GM23248 (cell line): ENCODE results near the gene PDIA5. TPM values are rescaled to one million over a fixed set of nuclear protein-coding genes. Genes with fewer than 3 reads are reported as not detected.

Experiments used
- DNase-seq: peaks from one replicate; pipeline ENCODE4 v3.0.0-alpha.2; 2015
- H2AFZ ChIP-seq: fragments of 200-600 bp; sonication (generic); 2 replicates; pipeline ENCODE4 v1.6.1; 2016; ENCODE audit warnings: antibody characterized with exemption
- H3F3A ChIP-seq: fragments of 200-600 bp; sonication (generic); 2 replicates; pipeline ENCODE4 v1.6.1; 2016; ENCODE audit warnings: mild to moderate bottlenecking, antibody characterized with exemption, mixed run types; ENCODE audit not compliant: insufficient read depth
- H3K27ac ChIP-seq: fragments of 200-600 bp; sonication (generic); 2 replicates; pipeline ENCODE4 v1.5.1; 2016; ENCODE audit warnings: mild to moderate bottlenecking
- H3K27me3 ChIP-seq: fragments of 200-600 bp; sonication (generic); replicated peaks from 2 replicates; pipeline ENCODE4 v1.6.1; 2016; ENCODE audit warnings: mild to moderate bottlenecking; ENCODE audit not compliant: insufficient read depth
- H3K36me3 ChIP-seq: fragments of 200-600 bp; sonication (generic); 2 replicates; pipeline ENCODE4 v1.6.1; 2016; ENCODE audit warnings: low read depth, mild to moderate bottlenecking
- H3K4me1 ChIP-seq: fragments of 200-600 bp; sonication (generic); 2 replicates; pipeline ENCODE4 v1.6.1; 2016; ENCODE audit warnings: mild to moderate bottlenecking; ENCODE audit not compliant: insufficient read depth
- H3K4me2 ChIP-seq: fragments of 200-600 bp; sonication (generic); one replicate; pipeline ENCODE4 v1.6.1; 2016; ENCODE audit warnings: mild to moderate bottlenecking; ENCODE audit not compliant: unreplicated experiment
- H3K4me3 ChIP-seq: fragments of 200-600 bp; sonication (generic); 2 replicates; pipeline ENCODE4 v1.5.1; 2016; ENCODE audit warnings: mild to moderate bottlenecking
- H3K79me2 ChIP-seq: fragments of 200-600 bp; sonication (generic); 2 replicates; pipeline ENCODE4 v1.6.1; 2016; ENCODE audit warnings: mild to moderate bottlenecking; ENCODE audit not compliant: insufficient read depth
- H3K9ac ChIP-seq: fragments of 200-600 bp; sonication (generic); 2 replicates; pipeline ENCODE4 v1.6.1; 2016; ENCODE audit warnings: mild to moderate bottlenecking
- H3K9me2 ChIP-seq: fragments of 200-600 bp; sonication (generic); 2 replicates; pipeline ENCODE4 v1.6.1; 2016; ENCODE audit warnings: mixed run types, mild to moderate bottlenecking, moderate library complexity; ENCODE audit not compliant: insufficient read depth
- H3K9me3 ChIP-seq: fragments of 200-600 bp; sonication (generic); one replicate; pipeline ENCODE4 v1.6.1; 2017; ENCODE audit warnings: low read depth
- H4K20me1 ChIP-seq: fragments of 200-600 bp; sonication (generic); 2 replicates; pipeline ENCODE4 v1.6.0; 2016; ENCODE audit not compliant: insufficient read depth
- EZH2 ChIP-seq: fragments of 200-600 bp; sonication (generic); IDR thresholded peaks from 2 replicates; pipeline ENCODE4 v1.6.1; 2018; ENCODE audit warnings: antibody characterized with exemption, mild to moderate bottlenecking; ENCODE audit not compliant: insufficient read depth, poor library complexity, severe bottlenecking
- EZH2phosphoT487 ChIP-seq: fragments of 200-600 bp; sonication (generic); IDR thresholded peaks from 2 replicates; pipeline ENCODE4 v1.6.1; 2018; ENCODE audit warnings: antibody characterized with exemption, moderate library complexity, mild to moderate bottlenecking, low read depth; ENCODE audit not compliant: insufficient read depth
- WGBS, 2 experiments: methylation state at CpG; one replicate each; pipeline ENCODE4 v1.1.6; 2015 to 2017; ENCODE audit warnings: low lambda C conversion rate in 2 of 2, low coverage in 1 of 2; ENCODE audit errors: missing lambda C conversion rate in 2 of 2; 5-methylcytosine and 5-hydroxymethylcytosine counted together
- in situ Hi-C: fragments of 300-500 bp; cut with MboI; formaldehyde crosslinking; loops from 2 replicates; pipeline ENCODE4 v1.15.0; 2020
- polyA plus RNA-seq: library from polyadenylated mRNA; unstranded; fragments of >200 nt; fragmentation: Nextera tagmentation; extraction: Ambion mirVana; gene quantifications from 2 replicates; pipeline ENCODE4 v1.2.1, GENCODE V29; 2016
- total RNA-seq: library from RNA; depleted of rRNA; stranded (reverse); fragments of >200 nt; shearing (Covaris generic); gene quantifications from 2 replicates; pipeline ENCODE4 v1.2.3, GENCODE V29; 2014

The PDIA5 gene
- total and polyA plus RNA-seq, 2 experiments from 2014 or later: 49.1 to 57.3 TPM

DNA sequence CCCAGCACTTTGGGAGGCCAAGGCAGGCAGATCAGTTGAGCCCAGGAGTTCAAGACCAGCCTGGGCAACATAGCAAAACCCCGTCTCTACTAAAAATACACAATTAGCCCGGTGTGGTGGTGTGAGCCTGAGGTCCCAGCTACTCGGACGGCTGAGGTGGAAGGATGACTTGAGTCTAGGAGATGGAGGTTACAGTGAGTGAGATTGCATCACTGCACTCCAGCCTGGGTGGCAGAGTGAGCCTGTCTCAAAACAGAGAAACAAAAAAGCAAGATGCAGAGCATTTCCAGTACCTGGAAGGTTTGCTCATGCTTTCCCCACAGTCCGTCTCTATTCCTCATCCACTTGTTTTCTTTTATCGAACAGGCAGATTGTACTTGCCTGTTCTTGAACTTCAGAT lies 3.8 kb upstream of the PDIA5 start:
- no peaks in the 10 kb centered on the region for H3K4me1 ChIP-seq
- no peak overlapping the region for H3K27ac ChIP-seq
- no peak for TF ChIP-seq EZH2phosphoT487
- TF ChIP-seq EZH2: no peak
- H2AFZ ChIP-seq: no peak overlapping the region
- H4K20me1 ChIP-seq: no peaks in the 10 kb centered on the region
- 78 to 86% methylated on average over 6 of the region's 6 CpGs for WGBS, 2 experiments
- no peaks in the 10 kb centered on the region for H3K9me2 ChIP-seq
- H3K9ac ChIP-seq: no peak overlapping the region
- no peak for DNase-seq
- H3K4me3 ChIP-seq: no peak overlapping the region
- H3K36me3 ChIP-seq: no peaks in the 10 kb centered on the region
- no peaks in the 10 kb centered on the region for H3K9me3 ChIP-seq
- H3F3A ChIP-seq: no peaks in the 10 kb centered on the region
- peaks cover 9% of the 10 kb centered on the region for H3K79me2 ChIP-seq
- H3K27me3 ChIP-seq: no peaks in the 10 kb centered on the region; the same call in 1 of the 2 replicates
- no peak overlapping the region for H3K4me2 ChIP-seq
- in situ Hi-C loops: no loop called here

DNA sequence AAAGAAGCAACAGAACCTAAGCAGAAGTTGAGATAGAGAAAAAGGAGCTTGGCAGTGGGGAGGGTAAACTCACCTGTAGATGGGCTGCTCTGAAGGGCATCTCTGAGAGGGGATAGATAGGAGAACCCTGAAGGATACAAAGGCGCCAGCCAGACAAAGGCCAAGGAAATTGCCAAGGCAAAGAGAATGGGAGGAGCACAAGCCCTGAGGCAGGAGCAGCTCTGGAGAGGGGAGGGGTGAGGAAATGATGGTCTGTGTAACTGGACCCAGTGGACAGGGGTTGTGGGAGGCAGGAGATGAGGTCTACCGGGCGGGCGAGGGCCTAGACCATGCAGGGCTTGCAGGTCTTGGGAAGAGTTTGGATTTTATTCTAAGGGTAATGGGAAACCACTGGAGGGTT lies 2.3 kb upstream of the PDIA5 start:
- Histone ChIP-seq H3K4me1 (0 out of 2 replicates have a peak, but pooled peaks cover 9% of the 10 kb centered on the region), H3K4me3 (no peak overlapping the region), H3K9me2 (no peaks in the 10 kb centered on the region), H3K9me3 (no peaks in the 10 kb centered on the region), H3K36me3 (no peaks in the 10 kb centered on the region), H3K79me2 (peaks cover 24% of the 10 kb centered on the region), H3K27ac (no peak overlapping the region), H3K27me3 (no peaks in the 10 kb centered on the region; the same call in 1 of the 2 replicates), H3K4me2 (no peak overlapping the region), H3K9ac (no peak overlapping the region), H3F3A (no peaks in the 10 kb centered on the region), H2AFZ (no peak overlapping the region), H4K20me1 (no peaks in the 10 kb centered on the region)
- WGBS, 2 experiments: 97 to 100% methylated on average over 4 of the region's 4 CpGs
- DNase-seq: no peak
- in situ Hi-C loops: no loop called here
- TF ChIP-seq EZH2 (no peak), EZH2phosphoT487 (no peak)

DNA sequence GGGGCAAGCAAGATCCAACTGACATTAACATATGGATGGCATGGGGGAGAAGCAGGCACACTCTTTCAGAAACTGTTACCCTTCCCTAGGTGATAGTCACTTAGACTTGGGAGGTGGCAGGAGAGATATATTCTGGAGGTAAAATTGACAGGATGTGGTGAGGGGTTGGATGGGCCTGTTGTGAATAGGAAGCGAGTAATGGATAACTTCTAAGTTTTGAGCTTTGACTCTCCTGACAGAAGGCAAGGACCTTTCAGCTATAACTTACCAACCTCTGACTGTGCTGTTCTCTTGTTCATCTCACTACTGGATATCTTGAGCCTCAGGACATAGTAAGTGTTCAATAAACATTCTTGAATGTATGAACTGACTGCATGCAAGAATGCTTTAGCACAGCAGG lies 1.9 kb upstream of the PDIA5 start:
- TF ChIP-seq EZH2 (no peak), EZH2phosphoT487 (no peak)
- Histone ChIP-seq H3K4me3 (no peak overlapping the region), H3K79me2 (peaks cover 28% of the 10 kb centered on the region), H3K27ac (no peak overlapping the region), H3K9me3 (no peaks in the 10 kb centered on the region), H3K27me3 (no peaks in the 10 kb centered on the region; the same call in 1 of the 2 replicates), H4K20me1 (no peaks in the 10 kb centered on the region), H3K36me3 (no peaks in the 10 kb centered on the region), H3K9ac (no peak overlapping the region), H3K4me1 (0 out of 2 replicates have a peak, but pooled peaks cover 9% of the 10 kb centered on the region), H3F3A (no peaks in the 10 kb centered on the region), H2AFZ (no peak overlapping the region), H3K4me2 (no peak overlapping the region), H3K9me2 (no peaks in the 10 kb centered on the region)
- in situ Hi-C loops: no loop called here
- no peak for DNase-seq
- 88 to 96% methylated on average over 1 of the region's 1 CpG for WGBS, 2 experiments

DNA sequence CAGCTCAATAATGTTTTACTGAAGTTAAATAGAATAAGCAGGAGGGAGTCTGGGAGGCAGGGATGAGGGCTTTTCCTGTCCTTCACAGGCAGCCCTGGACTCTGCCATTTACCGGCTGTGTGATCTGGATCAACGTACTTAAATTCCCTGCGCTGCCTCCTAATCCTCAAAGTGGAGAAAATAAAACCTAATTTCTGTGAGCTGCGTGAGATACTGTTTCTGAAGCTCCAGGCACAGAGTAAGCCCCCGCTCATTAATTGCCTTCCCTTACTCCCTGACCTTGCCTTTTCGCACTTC lies 278 bp upstream of the PDIA5 start:
- peak overlapping the region; percentile 68 for H3K27ac ChIP-seq
- H3K4me3 ChIP-seq: peak overlapping the region; percentile 90
- H3K36me3 ChIP-seq: no peaks in the 10 kb centered on the region
- H3K9ac ChIP-seq: peak overlapping the region; percentile 94
- no peak for DNase-seq
- 4% methylated on average over 5 to 6 of the region's 6 CpGs for WGBS, 2 experiments
- peaks cover 44% of the 10 kb centered on the region for H3K79me2 ChIP-seq
- H3K9me2 ChIP-seq: no peaks in the 10 kb centered on the region
- peak overlapping the region; percentile 89 for H3K4me2 ChIP-seq
- no peaks in the 10 kb centered on the region; the same call in 1 of the 2 replicates for H3K27me3 ChIP-seq
- in situ Hi-C loops: no loop called here
- H2AFZ ChIP-seq: peak overlapping the region; percentile 84
- H3K4me1 ChIP-seq: 0 out of 2 replicates have a peak, but pooled peaks cover 9% of the 10 kb centered on the region
- no peaks in the 10 kb centered on the region for H3F3A ChIP-seq
- TF ChIP-seq EZH2: no peak
- no peak for TF ChIP-seq EZH2phosphoT487
- H3K9me3 ChIP-seq: no peaks in the 10 kb centered on the region
- H4K20me1 ChIP-seq: no peaks in the 10 kb centered on the region
